GM23338 (cell line): ENCODE measurements around the gene CRISPLD2. TPM values are rescaled to one million over a fixed set of nuclear protein-coding genes. Genes with fewer than 3 reads are reported as not detected.

Experiments
- ATAC-seq: fragments of 200-7000 bp; cut with Tn5 transposase; 3 replicates; pipeline ENCODE4 v1.9.1; 2020
- DNase-seq: peaks from one replicate; pipeline ENCODE4 v3.0.0-alpha.2; 2015; ENCODE audit warnings: low spot score
- H2AFZ ChIP-seq: fragments of 200-600 bp; sonication (generic); 2 replicates; pipeline ENCODE4 v1.8.0; 2016; ENCODE audit warnings: antibody characterized with exemption, mild to moderate bottlenecking, moderate library complexity
- H3F3A ChIP-seq: fragments of 200-600 bp; sonication (generic); replicated peaks from 2 replicates; pipeline ENCODE4 v1.8.0; 2017; ENCODE audit warnings: antibody characterized with exemption, mixed run types, low read depth
- H3K27ac ChIP-seq: fragments of 200-600 bp; sonication (generic); 2 replicates; pipeline ENCODE4 v1.6.1; 2016; ENCODE audit warnings: low read depth
- H3K27me3 ChIP-seq: fragments of 200-600 bp; sonication (generic); 2 replicates; pipeline ENCODE4 v1.8.0; 2016; ENCODE audit warnings: mild to moderate bottlenecking, mixed run types, moderate library complexity; ENCODE audit not compliant: insufficient read depth
- H3K36me3 ChIP-seq: fragments of 200-600 bp; sonication (generic); 2 replicates; pipeline ENCODE4 v1.8.0; 2016; ENCODE audit warnings: mild to moderate bottlenecking; ENCODE audit not compliant: insufficient read depth
- H3K4me1 ChIP-seq: fragments of 200-600 bp; sonication (generic); 2 replicates; pipeline ENCODE4 v1.8.0; 2016; ENCODE audit warnings: mild to moderate bottlenecking, moderate library complexity; ENCODE audit not compliant: insufficient read depth
- H3K4me2 ChIP-seq: fragments of 200-600 bp; sonication (generic); 2 replicates; pipeline ENCODE4 v1.7.1; 2017; ENCODE audit warnings: mixed run types
- H3K4me3 ChIP-seq: fragments of 200-600 bp; sonication (generic); 2 replicates; pipeline ENCODE4 v1.6.1; 2016; ENCODE audit warnings: mixed run types
- H3K79me2 ChIP-seq: fragments of 200-600 bp; sonication (generic); replicated peaks from 2 replicates; pipeline ENCODE4 v1.8.0; 2017; ENCODE audit warnings: mild to moderate bottlenecking; ENCODE audit not compliant: insufficient read depth
- H3K9me2 ChIP-seq: fragments of 200-600 bp; sonication (generic); 2 replicates; pipeline ENCODE4 v1.8.0; 2017; ENCODE audit not compliant: insufficient read depth
- H4K20me1 ChIP-seq: fragments of 200-600 bp; sonication (generic); replicated peaks from 2 replicates; pipeline ENCODE4 v1.8.0; 2017; ENCODE audit warnings: mild to moderate bottlenecking; ENCODE audit not compliant: insufficient read depth
- H3K27ac Mint-ChIP-seq: 2 replicates; pipeline ENCODE4 v1.8.0; 2020; ENCODE audit warnings: inconsistent platforms, mild to moderate bottlenecking, moderate library complexity, mixed read lengths
- H3K27me3 Mint-ChIP-seq: 3 replicates; pipeline ENCODE4 v1.8.0; 2022; ENCODE audit warnings: low read depth, mild to moderate bottlenecking, moderate library complexity, mixed read lengths, inconsistent platforms; ENCODE audit not compliant: insufficient read depth, poor library complexity
- H3K36me3 Mint-ChIP-seq: 3 replicates; pipeline ENCODE4 v1.8.0; 2021; ENCODE audit warnings: low read depth, mild to moderate bottlenecking, inconsistent platforms, moderate library complexity, mixed read lengths
- H3K4me1 Mint-ChIP-seq: 3 replicates; pipeline ENCODE4 v1.8.0; 2020; ENCODE audit warnings: mild to moderate bottlenecking, inconsistent platforms, mixed read lengths
- H3K4me3 Mint-ChIP-seq: 3 replicates; pipeline ENCODE4 v1.8.0; 2021; ENCODE audit warnings: moderate library complexity, mild to moderate bottlenecking, inconsistent platforms, mixed read lengths
- H3K9me3 Mint-ChIP-seq: 3 replicates; pipeline ENCODE4 v1.8.0; 2020; ENCODE audit warnings: moderate library complexity, mild to moderate bottlenecking, inconsistent platforms, mixed read lengths
- CREB1 ChIP-seq: fragments of 250-450 bp; sonication (Bioruptor Pico); IDR thresholded peaks from 2 replicates; pipeline ENCODE4 v1.5.0; 2020; ENCODE audit warnings: low read depth, mild to moderate bottlenecking, moderate library complexity
- CTCF ChIP-seq, 2 experiments: fragments of 200-600 bp in 1 of 2; sonication (generic) in 1 of 2; conservative IDR thresholded peaks; 2 replicates each; pipeline versions ENCODE4 v1.5.1 to v1.6.1; 2016 to 2017; ENCODE audit warnings: antibody characterized with exemption in 2 of 2, low read depth in 2 of 2, mild to moderate bottlenecking in 2 of 2, moderate library complexity in 1 of 2
- EZH2 ChIP-seq: fragments of 200-600 bp; sonication (generic); IDR thresholded peaks from one replicate; pipeline ENCODE4 v1.8.0; 2017; ENCODE audit warnings: antibody characterized with exemption, mild to moderate bottlenecking, low read depth; ENCODE audit not compliant: unreplicated experiment
- EZH2phosphoT487 ChIP-seq: fragments of 200-600 bp; sonication (generic); IDR thresholded peaks from one replicate; pipeline ENCODE4 v1.8.1; 2018; ENCODE audit warnings: antibody characterized with exemption; ENCODE audit not compliant: unreplicated experiment
- NANOG ChIP-seq: IDR thresholded peaks from 2 replicates; pipeline ENCODE4 v1.6.1; 2016; ENCODE audit warnings: antibody characterized with exemption, borderline replicate concordance
- STAT1 ChIP-seq: IDR thresholded peaks from one replicate; pipeline ENCODE4 v1.6.1; 2016; ENCODE audit warnings: antibody characterized with exemption; ENCODE audit not compliant: unreplicated experiment
- ZNF114 ChIP-seq: fragments of 250-450 bp; sonication (Bioruptor Pico); IDR thresholded peaks from 2 replicates; pipeline ENCODE4 v1.5.0; 2020; ENCODE audit warnings: mild to moderate bottlenecking, moderate library complexity
- ZNF331 ChIP-seq: fragments of 250-450 bp; sonication (Bioruptor Pico); IDR thresholded peaks from 2 replicates; pipeline ENCODE4 v1.5.0; 2020; ENCODE audit warnings: low read depth, mild to moderate bottlenecking, moderate library complexity
- ZNF462 ChIP-seq: fragments of 250-450 bp; sonication (Bioruptor Pico); IDR thresholded peaks from 2 replicates; pipeline ENCODE4 v1.5.0; 2020; ENCODE audit warnings: mild to moderate bottlenecking, moderate library complexity
- polyA plus RNA-seq: library from polyadenylated mRNA; unstranded; fragments of >200 nt; fragmentation: Nextera tagmentation; extraction: Ambion mirVana; gene quantifications from 2 replicates; pipeline ENCODE4 v1.2.1, GENCODE V29; 2016
- total RNA-seq: library from RNA; depleted of rRNA; stranded (reverse); fragments of >200 nt; shearing (Covaris generic); gene quantifications from 2 replicates; pipeline ENCODE4 v1.2.3, GENCODE V29; 2014
- TF ChIP-seq, protein P1 (sequence below): IDR thresholded peaks from 2 replicates; pipeline ENCODE4 v1.6.1; 2016; ENCODE audit warnings: antibody characterized with exemption

Gene CRISPLD2
- total and polyA plus RNA-seq, 2 experiments from 2014 or later: 2.6 to 8.3 TPM

DNA sequence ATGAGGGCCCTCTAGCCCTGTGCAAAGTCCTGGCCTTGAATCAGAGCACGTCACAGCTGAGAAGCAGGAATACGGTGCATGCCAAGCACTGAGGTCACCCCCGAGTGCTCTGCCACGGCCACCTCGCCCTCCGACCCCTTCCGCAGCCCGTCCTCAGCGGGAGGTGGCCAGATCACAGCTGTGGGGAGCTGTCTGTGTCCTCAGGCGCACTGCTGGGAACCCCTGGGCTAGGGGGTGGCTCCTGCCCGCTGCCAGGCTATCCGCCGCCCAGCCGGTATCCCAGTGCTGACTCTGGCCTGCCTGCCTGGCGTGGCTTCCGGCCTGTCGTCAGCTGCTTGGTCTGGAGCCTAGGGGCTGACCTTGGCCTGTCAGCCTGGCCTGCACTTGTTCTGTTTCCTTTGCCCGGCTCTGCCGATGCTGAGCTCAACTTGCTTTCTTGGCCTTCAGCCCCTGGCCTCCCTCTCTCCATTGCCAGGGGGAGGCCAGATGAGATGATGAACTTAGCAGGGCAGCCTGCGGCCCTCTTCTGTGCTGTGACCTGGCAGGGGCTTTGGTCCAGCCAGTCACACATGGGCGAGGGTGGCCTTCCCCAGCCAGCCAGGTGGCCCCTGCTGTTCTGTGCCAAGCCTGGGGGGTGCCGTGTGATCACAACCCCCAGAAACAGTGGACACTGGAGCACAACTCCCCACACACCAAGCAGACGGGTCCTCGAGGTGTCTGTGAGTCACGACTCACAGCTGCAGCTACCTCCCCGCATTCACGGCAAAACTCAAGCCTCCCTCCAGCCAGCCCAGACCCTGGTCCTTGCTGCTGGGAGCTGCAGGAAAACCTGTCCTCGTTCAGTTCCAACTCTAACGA lies 114.2 kb downstream of the CRISPLD2 start:
- Histone ChIP-seq H2AFZ (no peak overlapping the region), H3K4me2 (no peak overlapping the region), H3K27me3 (no peaks in the 10 kb centered on the region), H3K4me1 (no peaks in the 10 kb centered on the region), H3K4me3 (no peak overlapping the region), H3F3A (no peaks in the 10 kb centered on the region), H4K20me1 (no peaks in the 10 kb centered on the region), H3K79me2 (no peaks in the 10 kb centered on the region), H3K27ac (no peak overlapping the region), H3K9me2 (no peaks in the 10 kb centered on the region), H3K36me3 (no peaks in the 10 kb centered on the region)
- H3K9me3 Mint-ChIP-seq: no peaks in the 10 kb centered on the region; the same call in 2 of the 3 replicates
- TF ChIP-seq, protein P1, sequence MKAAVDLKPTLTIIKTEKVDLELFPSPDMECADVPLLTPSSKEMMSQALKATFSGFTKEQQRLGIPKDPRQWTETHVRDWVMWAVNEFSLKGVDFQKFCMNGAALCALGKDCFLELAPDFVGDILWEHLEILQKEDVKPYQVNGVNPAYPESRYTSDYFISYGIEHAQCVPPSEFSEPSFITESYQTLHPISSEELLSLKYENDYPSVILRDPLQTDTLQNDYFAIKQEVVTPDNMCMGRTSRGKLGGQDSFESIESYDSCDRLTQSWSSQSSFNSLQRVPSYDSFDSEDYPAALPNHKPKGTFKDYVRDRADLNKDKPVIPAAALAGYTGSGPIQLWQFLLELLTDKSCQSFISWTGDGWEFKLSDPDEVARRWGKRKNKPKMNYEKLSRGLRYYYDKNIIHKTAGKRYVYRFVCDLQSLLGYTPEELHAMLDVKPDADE: no peak
- no peak overlapping the region for H3K27ac Mint-ChIP-seq
- no peaks in the 10 kb centered on the region; the same call in 2 of the 3 replicates for H3K36me3 Mint-ChIP-seq
- ATAC-seq (peak; percentile 28; the same call in 2 of the 3 replicates), DNase-seq (no peak)
- no peak overlapping the region for H3K4me3 Mint-ChIP-seq
- H3K4me1 Mint-ChIP-seq: no peaks in the 10 kb centered on the region
- H3K27me3 Mint-ChIP-seq: peaks cover 10% of the 10 kb centered on the region

DNA sequence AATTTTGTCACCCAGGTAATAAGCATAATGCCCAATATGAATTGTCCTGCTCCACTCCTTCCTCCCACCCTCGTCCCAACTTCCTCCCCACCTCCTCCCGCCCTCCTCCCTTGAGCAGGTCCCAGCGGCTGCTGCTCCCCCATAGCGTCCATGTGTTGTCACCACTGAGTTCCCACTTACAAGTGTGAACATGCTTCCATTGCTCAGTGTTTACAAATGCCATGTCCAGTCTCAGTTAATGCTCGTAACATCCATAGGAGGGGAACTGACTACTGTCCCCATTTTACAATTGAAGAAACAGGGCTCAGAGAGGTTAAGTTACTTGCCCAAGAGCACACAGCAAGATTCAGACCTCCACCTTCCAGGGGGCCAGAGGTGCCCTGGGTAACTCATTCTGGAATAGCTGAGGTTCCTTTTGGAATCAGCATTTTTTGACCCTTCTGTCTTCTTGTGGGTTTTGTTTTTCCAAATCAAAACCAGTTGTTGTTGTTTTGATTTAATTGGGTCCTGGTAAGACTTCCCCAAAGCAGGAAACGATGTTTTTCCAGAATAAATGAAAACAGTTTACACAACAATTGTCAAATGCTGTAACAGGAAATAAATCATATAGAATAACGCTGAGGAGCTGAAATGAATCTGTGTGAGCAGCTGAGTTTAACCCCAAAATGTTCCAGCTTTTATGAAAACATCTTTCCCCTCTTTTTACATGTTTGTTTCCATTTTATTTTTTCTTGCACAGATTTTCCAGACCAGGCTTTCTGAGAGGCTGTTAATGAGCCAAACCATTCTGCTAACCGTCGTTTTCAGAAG lies 117.6 kb downstream of the CRISPLD2 start:
- DNase-seq: no peak
- 0 out of 3 replicates have a peak, but pooled peaks cover 3% of the 10 kb centered on the region for H3K4me1 Mint-ChIP-seq
- Histone ChIP-seq H3K36me3 (no peaks in the 10 kb centered on the region), H3K9me2 (no peaks in the 10 kb centered on the region), H4K20me1 (no peaks in the 10 kb centered on the region), H3K27me3 (no peaks in the 10 kb centered on the region), H3K4me2 (no peak overlapping the region), H3K79me2 (no peaks in the 10 kb centered on the region), H3K27ac (no peak overlapping the region), H3F3A (no peaks in the 10 kb centered on the region), H3K4me1 (no peaks in the 10 kb centered on the region), H3K4me3 (no peak overlapping the region), H2AFZ (no peak overlapping the region)
- H3K9me3 Mint-ChIP-seq: no peaks in the 10 kb centered on the region
- H3K4me3 Mint-ChIP-seq: no peak overlapping the region
- peaks cover 12% of the 10 kb centered on the region for H3K27me3 Mint-ChIP-seq
- H3K36me3 Mint-ChIP-seq: no peaks in the 10 kb centered on the region
- H3K27ac Mint-ChIP-seq: no peak overlapping the region
- ATAC-seq: no peak
- TF ChIP-seq ZNF114 (CRISPR knock-in tag) (no peak), CREB1 (CRISPR knock-in tag) (no peak), STAT1 (no peak), EZH2phosphoT487 (no peak), NANOG (no peak), ZNF331 (no peak), ZNF462 (CRISPR knock-in tag) (no peak), EZH2 (no peak), CTCF (conservative IDR thresholded peaks at IDR 0.05; ENCODE audit: low read depth in 2 of 2) (no peak)
